ENCODE measurements around the gene MAGI2. TPM values are rescaled to one million over a fixed set of nuclear protein-coding genes. Genes with fewer than 3 reads are reported as not detected.
"Not testable (repeated sequence)": the region's sequence is repeated elsewhere in the genome, so short reads cannot be mapped to it uniquely, and the experiment has no call there.

The MAGI2 gene
- total and polyA plus RNA-seq, 2 experiments from 2014 or later = 10.4 to 26.4 TPM

- no peak for TF ChIP-seq EZH2phosphoT487 (IDR thresholded peaks at IDR 0.05; ENCODE audit: unreplicated experiment)
- TF ChIP-seq ETS1 (IDR thresholded peaks at IDR 0.05) = no peak
- no peak for TF ChIP-seq ZNF331 (CRISPR knock-in tag; IDR thresholded peaks at IDR 0.05; ENCODE audit: low read depth)
- no peak for TF ChIP-seq REST (IDR thresholded peaks at IDR 0.05; ENCODE audit: unreplicated experiment)
These were observed 418.7 kb downstream of the MAGI2 start (continued) for GRCh38 chr7:79034730-79035129.

GRCh38 chr7:79019711-79020110 is 433.8 kb downstream of the MAGI2 start:
- not testable (repeated sequence) for H3K4me1 Mint-ChIP-seq; H3K27ac ChIP-seq (ENCODE audit: low read depth); H2AFZ ChIP-seq; H3K4me2 ChIP-seq; H3K4me3 ChIP-seq; H3K79me2 ChIP-seq (replicated peaks; ENCODE audit: insufficient read depth); H3K36me3 ChIP-seq (ENCODE audit: insufficient read depth); ATAC-seq; H3K27me3 Mint-ChIP-seq (ENCODE audit: insufficient read depth, low read depth, poor library complexity); H4K20me1 ChIP-seq (replicated peaks; ENCODE audit: insufficient read depth); H3K4me3 Mint-ChIP-seq; H3K27me3 ChIP-seq (ENCODE audit: insufficient read depth); H3K27ac Mint-ChIP-seq; H3F3A ChIP-seq (replicated peaks; ENCODE audit: low read depth); DNase-seq (ENCODE audit: low spot score); H3K4me1 ChIP-seq (ENCODE audit: insufficient read depth)
- Mint-ChIP-seq H3K9me3 (peaks cover 35% of the 10 kb centered on the region), H3K36me3 (ENCODE audit: low read depth) (peaks cover 20% of the 10 kb centered on the region)
- peaks cover 13% of the 10 kb centered on the region for H3K9me2 ChIP-seq (ENCODE audit: insufficient read depth)

- no peak for ATAC-seq
- Histone ChIP-seq H3K4me3 (no peak overlapping the region), H3K4me1 (ENCODE audit: insufficient read depth) (no peaks in the 10 kb centered on the region), H3F3A (replicated peaks; ENCODE audit: low read depth) (no peaks in the 10 kb centered on the region), H3K9me2 (ENCODE audit: insufficient read depth) (no peaks in the 10 kb centered on the region), H2AFZ (no peak overlapping the region), H3K27ac (ENCODE audit: low read depth) (no peak overlapping the region), H3K4me2 (no peak overlapping the region), H3K27me3 (ENCODE audit: insufficient read depth) (no peaks in the 10 kb centered on the region), H3K36me3 (ENCODE audit: insufficient read depth) (no peaks in the 10 kb centered on the region), H4K20me1 (replicated peaks; ENCODE audit: insufficient read depth) (no peaks in the 10 kb centered on the region), H3K79me2 (replicated peaks; ENCODE audit: insufficient read depth) (no peaks in the 10 kb centered on the region)
- DNase-seq (ENCODE audit: low spot score) = no peak
- Mint-ChIP-seq H3K27ac (no peak overlapping the region), H3K27me3 (ENCODE audit: insufficient read depth, low read depth, poor library complexity) (peaks cover 3% of the 10 kb centered on the region), H3K4me3 (no peak overlapping the region), H3K36me3 (ENCODE audit: low read depth) (no peaks in the 10 kb centered on the region), H3K9me3 (no peaks in the 10 kb centered on the region), H3K4me1 (no peaks in the 10 kb centered on the region)
- TF ChIP-seq NANOG (IDR thresholded peaks at IDR 0.05; ENCODE audit: borderline replicate concordance) (no peak), JUNB (IDR thresholded peaks at IDR 0.05; ENCODE audit: unreplicated experiment) (no peak), STAT1 (IDR thresholded peaks at IDR 0.05; ENCODE audit: unreplicated experiment) (no peak), ZNF331 (CRISPR knock-in tag; IDR thresholded peaks at IDR 0.05; ENCODE audit: low read depth) (no peak), CTCF (conservative IDR thresholded peaks at IDR 0.05; ENCODE audit: low read depth in 2 of 2) (no peak), EZH2 (IDR thresholded peaks at IDR 0.05; ENCODE audit: low read depth, unreplicated experiment) (no peak), ZNF114 (CRISPR knock-in tag; IDR thresholded peaks at IDR 0.05) (no peak), ETS1 (IDR thresholded peaks at IDR 0.05) (no peak), POLR2AphosphoS5 (IDR thresholded peaks at IDR 0.05; ENCODE audit: low read depth) (no peak), REST (IDR thresholded peaks at IDR 0.05; ENCODE audit: unreplicated experiment) (no peak)
These were observed 441.5 kb downstream of the MAGI2 start for GRCh38 chr7:79011921-79012320.
